Measurements from ENCODE around the gene PIK3CA.
"Not testable (repeated sequence)": the region's sequence is repeated elsewhere in the genome, so short reads cannot be mapped to it uniquely, and the experiment has no call there.

Gene PIK3CA

DNA sequence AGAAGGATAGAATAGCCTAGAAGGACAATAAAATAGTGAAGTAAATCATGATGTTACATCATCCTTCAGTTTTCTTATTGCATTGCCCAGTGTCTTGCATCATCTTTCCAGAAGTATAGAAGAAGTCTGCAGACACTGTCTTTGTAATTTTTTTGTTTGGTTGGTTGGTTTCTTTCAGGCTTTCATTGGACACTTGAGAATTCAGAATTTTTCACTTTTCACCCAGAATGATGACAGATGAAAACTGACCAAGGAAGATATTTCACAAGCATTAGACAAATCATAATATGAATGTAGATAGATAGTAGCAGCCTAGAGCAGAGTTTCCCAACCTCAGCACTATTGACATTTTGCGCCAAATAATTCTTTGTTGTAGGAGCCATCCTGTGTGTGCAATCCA lies 67.4 kb downstream of the PIK3CA start:
- DNase-seq: not testable (repeated sequence)

DNA sequence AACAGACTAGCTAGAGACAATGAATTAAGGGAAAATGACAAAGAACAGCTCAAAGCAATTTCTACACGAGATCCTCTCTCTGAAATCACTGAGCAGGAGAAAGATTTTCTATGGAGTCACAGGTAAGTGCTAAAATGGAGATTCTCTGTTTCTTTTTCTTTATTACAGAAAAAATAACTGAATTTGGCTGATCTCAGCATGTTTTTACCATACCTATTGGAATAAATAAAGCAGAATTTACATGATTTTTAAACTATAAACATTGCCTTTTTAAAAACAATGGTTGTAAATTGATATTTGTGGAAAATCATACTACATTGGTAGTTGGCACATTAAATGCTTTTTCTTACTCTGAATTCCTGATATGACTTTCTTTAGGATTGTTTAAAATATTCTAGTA lies 70.1 kb downstream of the PIK3CA start:
- not testable (repeated sequence) for DNase-seq

DNA sequence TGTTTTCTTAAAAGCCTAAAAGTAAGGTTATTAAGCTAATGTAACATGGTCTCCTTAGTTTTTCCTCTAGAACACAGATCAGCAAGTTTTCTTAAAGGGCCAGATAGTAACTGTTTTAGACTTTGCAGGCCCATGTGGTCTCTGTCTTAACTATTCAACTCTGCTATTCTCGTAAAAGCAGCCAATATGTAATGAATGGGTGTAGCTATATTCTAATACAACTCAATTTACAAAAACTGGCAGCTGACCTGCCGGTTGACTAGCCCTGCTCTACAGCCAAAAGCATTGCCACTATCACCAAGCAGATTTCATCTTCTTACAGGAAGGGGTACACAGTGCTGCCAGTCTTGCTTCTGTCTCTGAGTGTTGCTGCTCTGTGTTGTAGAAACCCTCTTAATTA lies 75.4 kb downstream of the PIK3CA start:
- DNase-seq: no peak

DNA sequence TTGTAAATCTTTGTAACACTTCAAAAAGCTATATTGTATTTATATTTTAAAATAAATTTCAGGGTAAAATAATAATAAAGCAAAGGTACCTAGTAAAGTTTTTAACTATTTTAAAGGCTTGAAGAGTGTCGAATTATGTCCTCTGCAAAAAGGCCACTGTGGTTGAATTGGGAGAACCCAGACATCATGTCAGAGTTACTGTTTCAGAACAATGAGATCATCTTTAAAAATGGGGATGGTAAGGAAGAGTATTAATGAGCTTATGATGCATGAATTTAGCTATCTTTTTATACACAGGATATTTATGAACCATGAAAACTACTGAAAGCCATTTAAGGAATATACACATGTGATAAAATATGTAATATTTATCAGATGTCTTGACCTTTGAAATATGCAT lies 76.4 kb downstream of the PIK3CA start:
- DNase-seq: no peak

DNA sequence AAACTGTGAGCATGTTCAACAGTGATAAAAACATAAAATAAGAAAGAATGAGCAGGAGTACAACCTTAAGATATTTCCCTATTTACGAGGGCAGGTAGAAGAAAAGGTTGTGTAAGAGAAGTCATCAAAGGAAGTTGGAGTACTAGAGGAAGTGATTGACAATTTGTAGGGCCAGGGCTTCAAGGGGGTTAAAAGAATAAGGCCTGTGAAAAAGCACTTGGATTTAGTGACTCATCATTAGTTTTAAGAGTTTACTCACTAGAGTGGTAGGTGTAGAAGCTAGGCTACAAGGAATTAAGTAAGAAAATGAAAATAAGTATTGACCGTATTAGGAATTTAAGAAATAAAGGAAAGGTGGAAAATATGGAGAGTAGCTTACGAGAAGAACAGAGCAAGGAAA lies 79.2 kb downstream of the PIK3CA start:
- DNase-seq: no peak

DNA sequence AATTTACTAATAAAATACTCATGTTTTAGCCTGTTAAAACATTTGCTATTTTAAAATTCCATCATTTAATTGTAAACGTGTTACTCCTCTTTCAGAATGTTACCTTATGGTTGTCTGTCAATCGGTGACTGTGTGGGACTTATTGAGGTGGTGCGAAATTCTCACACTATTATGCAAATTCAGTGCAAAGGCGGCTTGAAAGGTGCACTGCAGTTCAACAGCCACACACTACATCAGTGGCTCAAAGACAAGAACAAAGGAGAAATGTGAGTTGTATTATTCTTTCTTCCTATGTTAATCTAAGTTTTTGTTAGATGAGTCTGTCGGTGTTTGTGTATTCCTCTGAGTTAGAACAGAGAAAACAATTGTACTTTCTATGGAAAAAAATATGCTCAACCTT lies 81.0 kb downstream of the PIK3CA start:
- no peak for DNase-seq

DNA sequence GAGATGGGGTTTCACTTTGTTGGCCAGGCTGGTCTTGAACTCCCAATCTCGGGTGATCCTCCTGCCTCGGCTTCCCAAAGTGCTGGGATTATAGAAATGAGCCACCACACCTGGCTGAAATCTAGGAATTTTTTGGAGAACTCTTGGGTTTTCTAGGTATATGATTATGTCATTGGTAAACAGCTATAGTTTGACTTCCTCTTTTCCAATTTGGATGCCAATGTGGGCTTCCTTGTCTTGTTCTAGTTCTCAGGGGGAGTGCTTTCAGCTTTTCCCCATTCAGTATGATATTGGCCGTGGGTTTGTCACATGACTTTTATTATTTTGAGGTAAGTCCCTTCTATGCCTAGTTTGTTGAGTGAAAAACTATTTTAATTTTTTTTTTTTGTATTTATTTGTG lies 84.9 kb downstream of the PIK3CA start:
- DNase-seq: no peak

DNA sequence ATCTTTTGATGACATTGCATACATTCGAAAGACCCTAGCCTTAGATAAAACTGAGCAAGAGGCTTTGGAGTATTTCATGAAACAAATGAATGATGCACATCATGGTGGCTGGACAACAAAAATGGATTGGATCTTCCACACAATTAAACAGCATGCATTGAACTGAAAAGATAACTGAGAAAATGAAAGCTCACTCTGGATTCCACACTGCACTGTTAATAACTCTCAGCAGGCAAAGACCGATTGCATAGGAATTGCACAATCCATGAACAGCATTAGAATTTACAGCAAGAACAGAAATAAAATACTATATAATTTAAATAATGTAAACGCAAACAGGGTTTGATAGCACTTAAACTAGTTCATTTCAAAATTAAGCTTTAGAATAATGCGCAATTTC lies 86.0 kb downstream of the PIK3CA start:
- no peak for DNase-seq

DNA sequence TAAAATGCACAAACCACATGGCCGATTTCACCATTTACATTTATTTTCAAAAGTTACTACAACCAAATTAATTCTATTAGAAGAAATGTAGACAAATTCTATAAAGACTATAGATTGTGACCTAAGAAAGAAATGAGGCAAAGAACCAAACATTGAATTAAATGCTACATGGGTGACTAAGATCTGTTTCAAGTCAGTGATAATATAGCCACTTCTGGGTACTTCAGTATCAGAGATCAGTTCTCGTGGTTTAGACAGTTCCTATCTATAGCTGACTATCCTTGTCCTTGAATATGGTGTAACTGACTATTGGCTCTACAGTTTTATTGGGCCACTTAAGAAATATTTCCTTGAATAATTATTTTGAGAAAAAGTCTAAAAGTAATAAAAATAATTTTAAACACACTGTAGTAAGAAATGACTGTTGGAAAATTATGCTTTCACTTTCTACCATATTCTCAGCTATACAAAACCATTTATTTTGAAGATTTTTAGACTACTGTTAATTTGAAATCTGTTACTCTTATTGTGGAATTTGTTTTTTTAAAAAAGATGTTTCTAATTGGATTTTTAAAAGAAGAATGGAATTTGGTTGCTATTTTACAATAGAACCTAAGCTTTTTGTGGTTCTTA lies 88.6 kb downstream of the PIK3CA start:
- no peak for DNase-seq

DNA sequence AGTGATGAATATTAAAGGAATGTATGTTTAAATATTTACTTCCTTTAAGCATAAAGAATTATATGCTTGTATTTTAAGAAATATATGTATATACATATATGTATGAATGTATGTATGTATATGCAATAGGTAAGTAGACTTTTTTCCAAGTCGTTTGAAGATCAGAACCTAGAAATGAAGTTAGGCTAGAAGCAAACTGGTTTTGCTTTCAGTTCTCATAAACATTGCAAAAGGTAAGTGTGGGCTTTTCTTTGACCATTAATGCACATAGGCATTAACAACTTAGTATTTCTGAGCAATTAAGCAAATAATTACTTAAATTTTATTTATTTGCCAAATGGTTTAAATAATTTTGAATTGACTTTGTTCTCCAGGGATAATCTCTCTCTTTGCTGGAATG lies 92.1 kb downstream of the PIK3CA start:
- DNase-seq: not testable (repeated sequence)

DNA sequence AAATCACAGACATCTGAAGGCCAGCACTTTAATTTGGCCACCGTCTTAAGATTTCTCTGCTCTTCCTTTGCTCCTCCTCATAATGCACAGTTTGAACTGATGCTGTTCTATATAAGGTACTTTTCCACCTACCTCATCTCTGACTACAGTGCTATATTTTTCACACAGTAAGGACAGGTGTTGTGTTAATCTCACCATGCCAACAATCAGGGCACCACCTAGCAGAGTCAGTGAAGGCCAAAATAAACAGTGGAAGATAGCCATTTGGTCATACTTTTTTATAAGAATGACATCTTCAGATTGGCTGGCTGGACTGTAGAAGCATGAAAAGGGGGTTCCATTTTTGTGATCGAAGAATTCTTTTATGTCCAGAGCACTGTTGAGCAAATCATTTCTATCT lies 94.7 kb downstream of the PIK3CA start:
- DNase-seq: not testable (repeated sequence)

DNA sequence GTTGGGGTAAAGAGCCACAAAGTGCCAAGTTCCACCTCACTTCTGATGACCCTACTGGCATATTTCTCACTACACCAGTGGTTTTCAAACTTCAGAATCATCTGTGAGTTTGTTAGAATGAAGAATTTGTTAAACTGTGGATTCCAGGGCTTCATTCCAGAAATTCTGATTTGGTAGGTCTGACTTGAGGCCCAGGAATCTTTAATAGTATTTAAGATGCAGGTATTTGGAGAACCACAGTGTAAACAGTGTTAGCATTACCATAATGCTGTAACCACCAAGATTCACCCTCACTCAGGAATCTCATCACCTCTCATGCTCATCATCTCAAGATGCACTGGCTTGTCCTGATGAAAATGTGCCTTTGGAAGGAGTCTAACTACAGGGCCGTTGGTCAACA lies 96.7 kb downstream of the PIK3CA start:
- DNase-seq: no peak

DNA sequence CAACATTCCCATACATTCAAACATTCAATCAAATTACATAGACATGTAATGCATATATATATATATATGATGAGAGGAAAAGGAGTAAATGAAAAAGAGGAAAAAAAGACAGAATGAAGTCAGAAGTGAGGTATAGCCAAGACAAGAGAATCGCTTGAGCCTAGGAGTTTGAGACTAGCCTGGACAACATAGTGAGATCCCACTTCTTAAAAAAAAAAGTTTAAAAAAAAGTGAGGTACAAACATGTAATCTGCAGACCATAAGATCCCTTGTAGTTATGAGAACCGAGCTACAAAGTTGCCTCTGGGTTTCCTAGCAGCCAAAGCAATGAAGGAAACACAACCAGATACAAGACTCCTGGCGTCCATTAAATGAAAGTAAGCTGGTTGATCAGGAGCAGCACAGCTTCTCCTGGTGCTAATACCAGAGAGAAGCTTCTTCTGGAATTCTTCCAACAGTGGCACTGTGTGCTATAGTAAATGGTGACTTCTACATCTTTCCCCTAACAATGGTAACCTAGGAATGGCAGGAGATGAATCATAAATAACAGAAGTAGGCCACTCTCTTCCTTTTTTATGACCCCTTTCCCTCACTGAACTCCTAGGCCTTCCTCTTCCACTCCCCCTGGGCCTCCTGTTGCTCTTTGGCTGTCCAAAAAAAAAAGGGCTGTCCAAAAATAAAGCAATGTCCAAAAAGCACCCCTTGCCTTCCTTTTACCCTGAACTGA lies 99.3 kb downstream of the PIK3CA start:
- DNase-seq: no peak

DNA sequence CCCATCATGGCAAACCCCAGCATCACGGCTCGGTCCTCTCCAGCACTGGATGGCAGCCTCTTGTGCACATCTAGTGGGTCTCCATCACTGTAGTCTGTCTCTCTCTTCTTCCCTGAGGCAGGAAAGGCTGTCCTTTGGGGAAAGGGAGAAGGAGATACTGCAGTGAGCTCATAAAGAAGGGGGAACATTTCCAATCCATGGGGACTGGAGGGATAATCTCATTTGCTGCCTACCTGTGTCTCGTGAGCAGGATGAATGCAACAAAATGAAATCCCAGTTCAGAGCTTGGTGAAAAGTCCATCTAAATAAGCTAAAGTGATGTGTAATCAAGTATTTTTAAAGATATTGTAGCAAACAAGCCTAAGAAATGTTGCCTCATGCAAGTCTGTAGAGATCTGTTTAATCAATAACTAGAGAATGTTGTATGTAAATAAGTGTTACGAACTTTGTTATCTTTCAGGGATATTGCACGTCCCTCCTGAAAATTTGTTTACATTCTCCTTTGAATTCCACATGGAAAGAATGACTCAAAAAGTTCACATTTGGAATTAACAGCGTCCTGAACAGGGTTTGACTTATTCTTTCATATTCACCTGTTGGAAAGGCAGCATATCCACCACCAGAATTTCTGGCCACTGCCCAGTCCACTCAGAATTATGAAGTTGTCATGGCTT lies 102.8 kb downstream of the PIK3CA start, which contains the start of gene KCNMB3:
KCNMB3 (minus strand) TSS at position 312 of the 674 bp plus-strand sequence; CDS start at position 188, 124 bp downstream.
- DNase-seq: no peak

DNA sequence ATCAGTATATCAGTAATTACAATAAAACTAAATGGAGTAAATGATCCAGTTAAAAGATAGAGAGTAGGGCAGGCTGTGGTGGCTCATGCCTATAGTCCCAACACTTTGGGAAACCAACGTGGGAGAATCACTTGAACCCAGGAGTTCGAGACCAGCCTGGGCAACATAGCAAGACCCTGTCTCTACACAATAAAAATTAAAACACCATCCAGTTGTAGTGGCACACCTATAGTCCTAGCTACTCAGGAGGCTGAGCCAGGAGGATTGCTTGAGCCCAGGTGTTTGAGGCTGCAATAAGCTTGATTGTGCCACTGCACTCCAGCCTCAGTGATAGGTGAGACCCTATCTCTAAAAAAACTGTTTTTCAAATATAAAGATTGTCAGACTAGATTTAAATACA lies 108.7 kb downstream of the PIK3CA start:
- DNase-seq: no peak

DNA sequence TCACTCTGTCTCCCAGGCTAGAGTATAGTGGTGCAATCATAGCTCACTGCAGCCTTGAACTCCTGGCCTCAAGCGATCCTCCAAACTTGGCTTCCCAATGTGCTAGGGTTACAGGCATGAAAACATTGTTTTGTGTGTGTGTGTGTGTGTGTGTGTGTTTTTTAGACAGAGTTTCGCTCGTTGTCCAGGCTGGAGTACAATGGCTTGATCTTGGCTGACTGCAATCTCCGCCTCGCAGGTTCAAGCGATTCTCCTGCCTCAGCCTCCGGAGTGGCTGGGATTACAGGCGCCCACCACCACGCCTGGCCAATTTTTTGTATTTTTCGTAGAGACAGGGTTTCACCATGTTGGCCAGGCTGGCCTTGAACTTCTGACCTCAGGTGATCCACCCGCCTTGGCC lies 109.6 kb downstream of the PIK3CA start:
- not testable (repeated sequence) for DNase-seq

DNA sequence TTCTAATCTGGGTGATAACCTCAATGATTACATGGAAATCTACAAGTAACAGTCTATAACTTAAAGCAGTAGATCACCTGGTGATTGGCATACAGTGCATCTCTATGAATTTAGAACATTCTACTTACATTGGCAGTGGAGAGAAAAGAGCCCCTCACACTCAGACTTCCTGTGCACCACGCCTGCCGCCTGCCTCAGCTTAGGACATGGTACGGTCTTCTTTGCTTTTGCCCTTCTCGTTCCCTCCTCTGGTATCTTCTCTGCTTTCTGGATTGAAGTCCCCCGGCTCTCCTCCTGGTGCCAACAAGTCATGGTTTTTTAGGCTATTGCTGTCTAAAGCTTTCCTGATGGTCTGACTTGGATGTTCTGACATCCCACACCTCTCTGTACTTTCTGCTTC lies 110.7 kb downstream of the PIK3CA start:
- DNase-seq: no peak

DNA sequence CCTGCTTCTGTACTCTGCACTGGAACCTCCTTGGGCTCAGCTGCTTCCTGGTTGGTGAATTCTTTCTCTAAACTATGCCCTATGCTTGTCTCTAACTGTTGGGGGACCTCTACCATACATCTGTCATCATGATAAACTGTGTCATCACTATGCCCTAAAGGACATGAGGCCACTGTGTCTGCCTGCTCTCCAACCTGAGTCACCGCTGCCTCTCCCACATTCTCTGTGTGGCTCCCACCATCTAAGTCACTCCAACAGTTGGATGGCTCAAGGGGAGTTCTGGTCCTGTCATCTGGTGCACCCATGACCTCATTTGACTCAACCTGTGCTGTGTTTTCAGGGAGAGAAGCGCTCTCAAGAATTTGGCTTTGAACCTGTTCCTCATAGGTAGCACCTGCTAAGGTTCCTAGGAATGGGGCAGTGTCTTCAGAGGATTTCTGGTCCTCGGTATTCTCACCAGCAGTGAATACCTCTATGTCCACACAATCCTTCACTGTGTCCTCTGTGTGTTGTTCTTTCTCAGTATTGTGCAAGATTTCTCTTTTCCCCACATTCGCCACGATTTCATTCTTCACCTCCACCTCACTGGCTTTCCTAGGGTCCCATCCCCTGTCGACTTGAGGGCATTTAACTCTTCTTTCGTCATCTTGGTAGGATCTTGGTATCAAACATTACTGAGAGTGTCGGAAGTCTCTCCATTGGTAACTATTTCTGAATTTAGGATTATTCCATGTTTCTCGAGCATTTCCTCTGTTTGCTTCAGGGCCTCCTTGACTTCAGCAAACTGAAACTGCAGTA lies 112.0 kb downstream of the PIK3CA start:
- DNase-seq: not testable (repeated sequence)

DNA sequence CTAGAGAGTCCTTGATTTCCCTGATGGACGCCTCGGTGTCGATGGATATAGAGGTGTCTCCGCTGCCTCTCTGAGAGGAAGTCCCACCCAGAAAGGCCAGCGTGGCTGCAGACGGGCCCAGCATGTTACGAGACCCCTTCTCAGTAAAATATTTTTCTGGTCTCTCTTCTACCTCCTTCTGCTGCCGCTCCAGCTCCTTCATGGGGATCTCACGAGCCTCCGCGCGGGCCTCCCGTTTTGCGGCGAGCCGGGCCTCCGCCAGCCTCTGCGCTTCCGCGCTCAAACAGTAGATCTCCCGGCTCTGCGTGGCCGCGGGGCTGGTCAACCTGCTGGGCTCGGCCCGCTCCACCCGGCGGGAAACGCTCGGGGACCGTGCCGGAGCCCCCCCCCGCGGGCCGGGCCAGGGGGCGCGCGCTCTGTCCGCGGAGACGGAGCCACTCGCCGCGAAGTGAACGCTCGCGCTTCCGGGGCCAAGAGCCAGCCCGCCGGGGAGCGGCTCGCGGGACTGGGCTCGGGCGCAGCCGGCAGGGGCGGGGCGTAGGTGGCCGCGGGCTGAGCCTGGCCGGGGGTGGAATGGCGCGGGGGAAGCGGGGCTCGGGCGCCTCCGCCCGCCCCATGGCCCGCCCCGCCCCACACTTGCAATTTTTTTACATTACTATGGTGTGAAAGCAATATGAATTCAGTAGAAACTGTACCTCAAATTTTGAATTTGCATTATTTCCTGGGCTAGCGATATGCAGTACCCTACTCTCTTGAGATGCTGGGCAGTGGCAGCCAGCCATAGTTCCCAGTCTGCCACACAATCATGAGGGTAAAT lies 113.0 kb downstream of the PIK3CA start:
- no peak for DNase-seq

DNA sequence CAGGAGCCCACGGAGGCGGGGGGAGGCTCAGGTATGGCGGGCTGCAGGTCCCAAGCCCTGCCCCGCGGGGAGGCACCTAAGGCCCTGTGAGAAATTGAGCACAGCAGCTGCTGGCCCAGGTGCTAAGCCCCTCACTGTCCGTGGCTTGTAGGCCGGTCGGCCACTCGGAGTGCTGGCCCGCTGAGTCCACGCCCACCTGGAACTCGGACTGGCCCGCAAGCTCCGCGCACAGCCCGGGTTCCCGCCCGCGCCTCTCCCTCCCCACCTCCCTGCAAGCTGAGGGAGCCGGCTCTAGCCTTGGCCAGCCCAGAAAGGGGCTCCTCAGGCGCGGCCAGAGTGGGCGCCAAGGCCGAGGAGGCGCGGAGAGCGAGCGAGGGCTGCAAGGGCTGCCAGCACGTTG lies 115.0 kb downstream of the PIK3CA start:
- no peak for DNase-seq

DNA sequence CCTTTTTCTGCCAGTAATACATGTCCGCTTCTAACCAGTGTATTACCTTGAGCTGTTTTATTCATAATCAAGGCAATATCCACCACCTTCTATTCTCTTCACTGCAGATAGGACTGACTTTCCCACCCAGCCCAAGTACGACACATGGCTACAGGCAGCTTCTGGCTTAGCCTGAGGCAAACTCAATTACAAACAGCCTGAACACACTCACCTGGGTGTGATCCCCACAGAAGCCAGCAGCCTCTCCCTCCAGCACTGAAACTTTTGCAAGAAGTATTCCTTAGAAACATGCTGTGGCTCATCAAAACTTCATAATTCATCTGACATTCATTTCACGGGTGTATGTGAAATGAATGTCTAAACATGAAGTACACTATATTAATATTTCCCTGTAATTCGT lies 116.3 kb downstream of the PIK3CA start:
- no peak for DNase-seq

DNA sequence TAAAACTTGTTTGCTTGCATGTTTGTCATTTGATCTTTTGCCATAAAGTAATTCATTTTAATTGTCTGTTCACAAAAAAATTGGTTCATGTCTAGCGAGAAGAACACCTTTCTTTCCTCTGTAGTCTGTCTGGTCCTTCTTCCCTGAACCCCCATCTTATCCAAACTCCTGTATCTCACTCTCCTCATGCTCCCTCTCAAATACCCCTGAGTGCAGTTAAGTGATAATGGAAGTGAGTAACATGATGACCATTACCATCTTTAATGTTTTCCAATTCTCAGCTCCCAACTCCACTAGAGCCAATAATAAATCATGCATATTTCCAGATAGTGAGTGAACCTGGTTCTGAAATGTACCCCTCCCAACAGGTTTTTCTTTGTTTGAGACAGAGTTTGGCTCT lies 116.9 kb downstream of the PIK3CA start:
- DNase-seq: no peak
